Right hindlimb (tissue), 1 donor: ENCODE data around the gene GOLGA6C.
"Not testable (repeated sequence)": the region's sequence is repeated elsewhere in the genome, so short reads cannot be mapped to it uniquely, and the experiment has no call there.

Experiments used
- DNase-seq: peaks from one replicate; pipeline ENCODE4 v3.0.0-alpha.2; 2018

Gene GOLGA6C

GRCh38 chr15:75228787-75229186 lies 29.3 kb upstream of the GOLGA6C start:
- DNase-seq, result peak; percentile 14

- DNase-seq, result peak; percentile 16
These were observed 28.7 kb upstream of the GOLGA6C start for GRCh38 chr15:75229191-75230015.

GRCh38 chr15:75230016-75230343 lies 28.2 kb upstream of the GOLGA6C start:
- DNase-seq, result no peak

DNA sequence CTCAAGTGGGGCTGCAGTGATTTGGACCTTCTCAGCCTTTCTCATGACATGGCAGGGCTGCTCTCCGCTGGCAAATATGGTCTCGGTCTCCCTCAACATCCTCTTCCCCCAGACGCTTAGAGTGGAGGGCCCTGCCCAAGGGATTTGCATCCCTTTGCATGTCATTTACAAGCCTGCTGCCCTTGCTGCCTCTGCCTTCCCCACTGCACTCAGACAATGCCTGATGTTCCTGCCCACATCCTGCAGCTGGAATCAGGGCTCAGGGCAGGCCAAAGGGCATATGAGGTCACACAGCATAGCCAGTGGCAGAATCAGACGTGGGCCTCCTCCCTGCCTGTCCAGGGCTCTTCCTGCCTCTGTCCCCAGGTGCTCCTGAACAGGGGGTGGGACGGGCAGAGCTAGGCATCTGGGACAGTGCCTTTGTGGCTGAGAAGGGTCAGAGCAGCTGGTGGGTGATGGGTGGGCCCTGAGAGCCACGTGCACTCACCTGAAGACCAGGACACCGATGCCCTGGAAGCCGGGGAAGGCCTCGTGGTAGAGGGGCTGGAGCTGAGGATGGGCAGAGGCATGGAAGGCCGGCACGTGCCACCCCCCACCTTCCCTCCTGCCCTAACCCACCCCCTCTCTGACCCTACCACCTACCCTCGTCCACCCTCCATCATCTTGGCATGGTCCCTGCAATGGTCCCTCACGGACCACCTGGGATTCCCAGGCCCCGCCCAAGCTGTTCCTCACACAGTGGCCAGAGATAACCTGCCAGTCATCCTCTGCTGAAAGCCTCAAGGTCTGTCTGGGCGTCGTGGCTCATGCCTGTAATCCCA lies 27.4 kb upstream of the GOLGA6C start:
- DNase-seq, result peak; percentile 12

- DNase-seq, result peak; percentile 4
These were observed 26.3 kb upstream of the GOLGA6C start for GRCh38 chr15:75231836-75232235.

DNA sequence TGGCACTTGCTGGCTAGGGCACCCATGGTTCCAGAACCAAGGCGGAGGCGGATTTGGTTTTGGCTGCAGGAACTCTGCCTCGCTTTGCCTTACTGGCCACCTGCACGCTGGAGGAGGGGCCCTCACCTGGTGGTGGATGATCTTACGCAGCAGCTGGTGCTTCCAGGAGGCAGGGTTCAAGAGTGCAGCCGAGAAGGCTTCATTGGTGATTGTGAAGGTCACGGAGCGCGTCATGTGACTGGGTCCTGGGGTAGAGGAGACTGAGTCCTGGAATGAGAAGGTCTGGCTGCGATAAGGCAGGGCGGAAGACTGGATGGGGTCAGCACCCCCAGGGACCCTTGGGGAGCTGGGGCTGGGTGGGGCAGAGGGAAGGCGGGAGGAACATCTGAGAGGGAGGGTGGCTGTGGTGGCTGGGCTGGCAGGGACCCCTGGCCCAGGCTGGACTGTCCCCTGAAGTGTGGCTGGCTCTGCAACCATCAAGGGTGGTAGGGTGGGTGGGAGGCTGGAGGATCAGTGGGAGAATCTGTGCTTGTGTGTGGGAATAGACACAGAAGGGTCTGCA lies 25.8 kb upstream of the GOLGA6C start:
- DNase-seq, result peak; percentile 7

- peak; percentile 15 for DNase-seq
These were observed 25.2 kb upstream of the GOLGA6C start for GRCh38 chr15:75232826-75233503.

DNA sequence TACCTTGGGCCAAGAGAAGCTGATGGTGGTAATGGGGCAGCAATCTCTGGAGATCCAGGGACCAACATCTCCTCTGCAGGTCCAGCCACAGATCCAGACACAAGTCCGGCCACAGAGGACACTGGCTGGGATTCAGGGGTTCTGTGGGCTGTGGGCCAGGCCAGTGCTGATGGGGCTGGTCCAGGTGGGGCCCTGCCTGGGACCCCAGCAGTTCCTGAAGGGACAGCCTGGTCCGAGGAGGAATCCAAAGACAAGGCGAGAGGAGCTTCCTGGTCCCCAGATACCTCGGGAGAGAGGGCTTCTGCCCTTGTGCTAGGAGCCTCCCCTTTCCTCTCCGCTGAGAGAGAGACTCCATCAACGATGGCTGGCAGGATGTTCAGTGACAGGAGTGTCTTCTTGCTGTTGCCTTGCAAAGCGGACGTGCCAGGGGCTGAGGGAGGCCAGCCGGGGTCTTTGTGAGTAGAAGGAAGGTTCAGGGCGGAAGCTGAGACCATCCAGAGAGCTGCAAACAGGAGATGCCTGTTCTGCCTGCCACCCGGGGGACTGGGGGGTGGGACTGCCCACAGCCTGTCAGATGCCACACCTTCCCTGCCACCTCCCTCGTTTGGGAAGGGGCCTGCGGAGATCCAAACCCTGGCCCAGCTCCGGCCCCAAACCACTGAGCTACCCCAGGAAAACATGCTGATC lies 24.5 kb upstream of the GOLGA6C start:
- DNase-seq, result peak; percentile 15

GRCh38 chr15:75234191-75234810 lies 23.8 kb upstream of the GOLGA6C start:
- peak; percentile 4 for DNase-seq

GRCh38 chr15:75235051-75235673 lies 23.0 kb upstream of the GOLGA6C start:
- DNase-seq, result peak; percentile 7

- DNase-seq, result peak; percentile 9
These were observed 22.1 kb upstream of the GOLGA6C start for GRCh38 chr15:75235760-75236729.

- DNase-seq, result peak; percentile 15
These were observed 20.7 kb upstream of the GOLGA6C start for GRCh38 chr15:75237316-75237982.

DNA sequence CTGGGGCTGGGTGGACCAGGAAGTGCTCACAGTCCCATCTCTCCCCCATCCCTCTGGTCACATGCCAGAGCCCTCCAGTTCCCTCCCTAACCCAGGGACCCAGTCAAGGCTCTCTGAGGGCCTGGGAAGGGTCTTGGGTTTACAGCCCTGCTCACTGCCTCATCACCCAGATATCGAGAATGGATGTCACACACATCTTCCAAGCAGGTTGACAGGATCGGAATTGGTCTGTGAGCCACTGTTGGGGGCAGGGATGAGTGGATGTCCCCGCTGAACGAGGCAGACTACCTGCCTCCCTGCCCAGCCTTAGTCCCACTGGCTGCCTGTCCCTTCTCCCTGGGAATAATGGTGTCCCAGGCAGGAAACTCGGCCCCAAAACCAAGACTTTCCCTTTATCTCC lies 20.0 kb upstream of the GOLGA6C start:
- DNase-seq, result peak; percentile 4

GRCh38 chr15:75245741-75246140 lies 12.4 kb upstream of the GOLGA6C start:
- not testable (repeated sequence) for DNase-seq

- DNase-seq, result not testable (repeated sequence)
These were observed 9.1 kb upstream of the GOLGA6C start for GRCh38 chr15:75248991-75249390.

DNA sequence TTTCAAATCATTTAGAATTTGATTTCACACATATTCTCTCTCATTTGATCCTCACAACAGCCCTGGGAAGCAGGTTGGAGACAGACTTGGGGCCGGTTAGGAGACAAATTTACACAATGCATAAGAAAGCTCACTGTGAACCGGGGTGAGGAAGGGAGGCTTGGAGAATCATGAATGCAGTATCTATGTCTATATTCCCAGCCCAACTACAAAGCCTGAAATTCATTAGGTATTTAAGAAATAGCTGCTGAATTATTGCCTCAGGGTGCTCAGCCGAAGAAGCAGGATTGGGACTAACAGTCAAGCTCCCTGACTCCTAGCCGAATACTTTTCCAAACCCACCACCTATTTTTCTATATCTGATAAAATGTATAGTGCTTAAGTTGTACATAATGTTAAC lies 8.4 kb upstream of the GOLGA6C start:
- no peak for DNase-seq

GRCh38 chr15:75251343-75251742 lies 6.8 kb upstream of the GOLGA6C start:
- DNase-seq, result not testable (repeated sequence)

DNA sequence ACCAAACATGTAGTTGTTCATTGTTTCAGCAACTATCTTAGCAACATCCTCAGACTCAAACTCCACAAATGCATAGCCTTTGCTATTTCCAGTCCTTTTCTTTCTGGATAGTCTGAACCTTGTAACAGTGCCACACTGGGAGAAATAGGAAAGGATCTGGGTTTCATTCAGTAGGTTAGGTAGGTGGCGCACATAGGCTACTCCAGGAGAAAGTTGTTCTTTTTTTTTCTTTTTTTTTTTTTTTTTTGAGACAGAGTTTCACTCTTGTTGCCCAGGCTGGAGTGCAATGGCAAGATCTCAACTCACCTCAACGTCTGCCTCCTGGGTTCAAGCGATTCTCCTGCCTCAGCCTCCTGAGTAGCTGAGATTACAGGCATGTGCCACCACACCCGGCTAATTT lies 5.8 kb upstream of the GOLGA6C start:
- not testable (repeated sequence) for DNase-seq

- not testable (repeated sequence) for DNase-seq
These were observed 648 bp downstream of the GOLGA6C start for GRCh38 chr15:75258620-75259343.
